LNCaP clone FGC (cell line): Measurements from ENCODE around the gene SMCO3.

Experiments used
- DNase-seq: peaks from one replicate; pipeline ENCODE4 v3.0.0-alpha.2; 2011; ENCODE audit warnings: low read depth
- H3K4me3 ChIP-seq: 2 replicates; pipeline ENCODE4 v1.5.1; 2011; ENCODE audit warnings: mild to moderate bottlenecking, low read depth, low read length, control low read depth
- CTCF ChIP-seq: IDR thresholded peaks from 2 replicates; pipeline ENCODE4 v1.5.1; 2012; ENCODE audit warnings: mild to moderate bottlenecking; ENCODE audit not compliant: control insufficient read depth, insufficient read depth; ENCODE audit errors: extremely low read depth

Gene SMCO3

DNA sequence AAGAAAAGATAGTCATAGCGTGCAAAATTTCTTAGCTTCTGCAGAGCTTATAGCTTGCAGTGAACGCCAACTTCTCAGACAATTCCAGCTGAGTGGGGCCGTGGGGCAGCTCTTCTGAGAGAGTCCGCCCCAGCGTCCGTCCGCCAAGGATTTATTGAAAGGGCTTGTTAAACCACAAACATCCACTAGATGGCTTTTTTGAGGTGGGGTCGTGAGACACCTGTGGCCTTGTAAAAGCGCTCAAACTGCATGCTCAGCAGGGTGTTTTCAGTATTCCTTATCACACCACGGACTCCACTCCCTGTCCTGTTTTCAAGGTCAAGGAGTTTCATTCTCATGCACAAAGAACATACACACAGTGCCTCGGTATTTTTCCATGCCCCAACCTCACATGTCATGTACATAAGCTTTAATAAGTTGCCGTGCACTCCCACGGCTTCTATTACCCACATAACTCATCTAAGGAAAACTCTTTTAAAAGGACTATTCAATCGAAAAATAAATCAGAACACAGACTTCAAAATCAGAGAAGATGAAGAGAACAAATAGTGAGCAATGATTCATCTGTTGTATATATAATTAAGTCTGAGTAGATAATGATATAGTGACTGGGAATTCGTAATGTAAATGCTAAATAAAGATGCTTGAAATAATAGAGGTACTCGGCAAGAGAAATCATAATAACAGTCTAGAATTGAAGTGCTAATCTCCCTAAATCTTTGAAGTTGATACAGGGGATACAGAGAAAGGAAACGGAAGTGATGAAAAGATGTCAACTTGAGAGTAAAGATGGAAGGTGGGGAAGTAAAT, 57.4 kb downstream of the SMCO3 start:
- H3K4me3 ChIP-seq = no peak overlapping the region
- TF ChIP-seq CTCF = no peak
- DNase-seq = no peak
